ENCODE measurements around the gene MAP1S. TPM values are rescaled to one million over a fixed set of nuclear protein-coding genes. Genes with fewer than 3 reads are reported as not detected.
A peak's percentile ranks its signal among the peaks of the same experiment; 100 is the strongest.

Gene MAP1S
- total and polyA plus RNA-seq, 2 of the 13 experiments (the other 11 are each of a cell fraction or from before 2014, with no cell fraction given): 3.8 to 7.3 TPM

DNA sequence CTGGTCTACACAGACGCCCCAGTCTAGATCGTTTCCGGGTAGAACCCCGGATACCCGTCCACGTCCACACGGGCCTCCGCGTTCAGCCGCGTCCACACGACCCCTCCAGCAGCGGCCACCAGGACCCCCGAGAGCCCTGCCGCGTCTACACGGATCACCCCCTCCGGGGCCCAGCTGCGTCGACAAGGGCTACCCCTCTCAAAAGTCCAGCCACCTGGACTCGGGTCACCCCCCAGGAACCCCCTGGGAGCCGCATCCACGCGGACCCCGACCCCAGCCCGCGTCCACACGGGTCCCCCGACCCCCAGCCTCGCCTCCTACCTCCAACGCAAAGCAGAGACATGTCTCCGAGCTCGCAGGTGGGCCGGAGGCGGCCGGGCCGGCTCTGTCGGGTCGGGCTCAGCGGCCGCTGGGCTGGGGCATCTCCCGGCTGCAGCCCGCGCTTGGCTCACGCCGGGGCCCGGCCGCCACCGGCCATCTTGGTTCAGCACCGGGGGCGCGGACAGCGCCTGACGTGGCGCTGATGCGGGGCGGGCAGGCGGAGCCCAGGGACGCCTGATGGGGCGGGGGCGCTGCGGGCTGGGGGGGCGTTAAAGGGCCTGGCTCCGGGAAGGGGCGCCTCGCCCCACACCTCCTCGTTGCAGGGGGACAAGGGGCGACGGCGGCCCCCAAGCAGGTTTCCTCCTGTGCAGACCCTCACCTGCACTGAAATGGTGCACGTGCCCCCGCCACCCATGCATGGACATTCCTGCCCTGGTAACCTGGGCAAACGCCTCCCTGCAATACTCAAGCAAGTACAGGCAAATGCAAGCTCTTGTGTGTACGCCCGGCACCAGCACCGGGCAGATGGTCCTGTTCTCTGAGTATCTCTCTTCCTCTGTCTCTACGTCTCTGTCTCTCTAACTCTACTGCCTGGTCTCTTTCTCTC lies 31.2 kb upstream of the MAP1S start, which contains the start of gene UNC13A (continued):
- TF ChIP-seq SAP130 (CRISPR knock-in tag; IDR thresholded peaks at IDR 0.05; ENCODE audit: low read depth) (peak; percentile 73), EHMT2 (IDR thresholded peaks at IDR 0.05; ENCODE audit: borderline replicate concordance, low read depth, low read length) (no peak)

DNA sequence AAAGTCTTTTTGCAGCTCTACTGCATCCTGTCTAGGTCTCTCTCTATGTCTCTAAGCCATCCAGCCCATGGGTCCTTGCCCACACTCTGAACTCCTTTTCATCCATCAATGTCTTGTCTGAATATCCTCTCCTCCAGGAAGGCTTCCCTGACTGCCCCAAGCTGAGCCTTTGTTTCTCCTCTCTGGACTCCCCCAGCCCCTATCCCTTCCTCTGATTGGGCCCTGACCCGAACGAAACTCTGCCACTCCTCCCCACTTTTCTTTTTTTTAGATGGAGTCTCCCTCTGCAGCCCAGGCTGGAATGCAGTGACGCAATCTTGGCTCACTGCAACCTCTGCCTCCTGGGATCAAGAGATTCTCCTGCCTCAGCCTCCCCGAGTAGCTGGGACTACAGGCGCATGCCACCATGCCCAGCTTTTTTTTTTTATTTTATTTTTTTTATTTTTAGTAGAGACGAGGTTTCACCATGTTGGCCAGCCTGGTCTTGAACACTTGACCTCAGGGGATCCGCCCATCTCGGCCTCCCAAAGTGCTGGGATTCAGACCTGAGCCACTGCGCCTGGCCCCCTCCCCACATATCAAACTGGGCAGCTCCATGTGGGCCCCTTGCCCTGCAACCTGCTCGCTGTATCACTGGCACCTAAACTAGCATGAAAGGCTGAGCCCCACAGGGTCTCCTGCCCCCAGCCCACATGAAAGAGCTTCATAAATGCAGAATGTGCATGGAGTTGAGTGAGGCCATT lies 30.3 kb upstream of the MAP1S start:
- H3K4me1 ChIP-seq (ENCODE audit: insufficient read depth, low read length): no peaks in the 10 kb centered on the region
- H3K27me3 ChIP-seq (ENCODE audit: control insufficient read depth in 1 of 2, insufficient read depth in 2 of 2, low read length in 2 of 2): peaks cover 0 to 18% of the 10 kb centered on the region in 2 experiments; a peak in 4 of 5 replicates
- TF ChIP-seq ZNF430 (CRISPR knock-in tag; IDR thresholded peaks at IDR 0.05): no peak
- no peak for TF ChIP-seq ZNF331 (CRISPR knock-in tag; IDR thresholded peaks at IDR 0.05)
- TF ChIP-seq ZNF496 (CRISPR knock-in tag; IDR thresholded peaks at IDR 0.05; ENCODE audit: insufficient replicate concordance): no peak
- no peak for TF ChIP-seq SNAI1 (CRISPR knock-in tag; IDR thresholded peaks at IDR 0.05; ENCODE audit: borderline replicate concordance)
- no peak for TF ChIP-seq PCBP1 (IDR thresholded peaks at IDR 0.05; ENCODE audit: borderline replicate concordance, low read depth, low read length)
- TF ChIP-seq ATF7 (IDR thresholded peaks at IDR 0.05): peak; percentile 54; the same call in 1 of the 2 replicates
- TF ChIP-seq ATF7 (CRISPR knock-in tag; IDR thresholded peaks at IDR 0.05): no peak
- TF ChIP-seq CEBPG (CRISPR knock-in tag; IDR thresholded peaks at IDR 0.05): 0 out of 2 replicates have a peak, but pooled peaks have one; percentile 18
- TF ChIP-seq, protein P1, sequence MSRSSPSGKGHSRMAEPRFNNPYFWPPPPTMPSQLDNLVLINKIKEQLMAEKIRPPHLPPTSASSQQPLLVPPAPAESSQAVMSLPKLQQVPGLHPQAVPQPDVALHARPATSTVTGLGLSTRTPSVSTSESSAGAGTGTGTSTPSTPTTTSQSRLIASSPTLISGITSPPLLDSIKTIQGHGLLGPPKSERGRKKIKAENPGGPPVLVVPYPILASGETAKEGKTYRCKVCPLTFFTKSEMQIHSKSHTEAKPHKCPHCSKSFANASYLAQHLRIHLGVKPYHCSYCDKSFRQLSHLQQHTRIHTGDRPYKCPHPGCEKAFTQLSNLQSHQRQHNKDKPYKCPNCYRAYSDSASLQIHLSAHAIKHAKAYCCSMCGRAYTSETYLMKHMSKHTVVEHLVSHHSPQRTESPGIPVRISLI (CRISPR knock-in tag; IDR thresholded peaks at IDR 0.05; ENCODE audit: borderline replicate concordance): no peak
- no peak for TF ChIP-seq TBX2 (CRISPR knock-in tag; IDR thresholded peaks at IDR 0.05; ENCODE audit: borderline replicate concordance)
- TF ChIP-seq ZBTB8A (CRISPR knock-in tag; IDR thresholded peaks at IDR 0.05; ENCODE audit: borderline replicate concordance, low read depth): no peak
- ChIA-PET CTCF (ENCODE audit: low intra/inter-chr PET ratio, low total read pairs) (no interaction called here), POLR2A (no interaction called here)
- intact Hi-C loops (cut with micrococcal nuclease; ENCODE audit: unreplicated experiment) (no loop called here), in situ Hi-C loops (cut with HindIII; ENCODE audit: extremely low pct_ligation_motif_present, low pct_unique_long_range_greater_than_20kb) (no loop called here)
- no peaks in the 10 kb centered on the region for H3K79me2 ChIP-seq (ENCODE audit: insufficient read depth, low read length)
- FAIRE-seq (no peak), ATAC-seq (no peak), DNase-seq (ENCODE audit: low spot score) (no peak)
- no peak overlapping the region for H3K27ac ChIP-seq (ENCODE audit: extremely low read length, insufficient read depth, low read length)
- no peak overlapping the region for H3K4me2 ChIP-seq (ENCODE audit: low read depth, low read length)
- H3K36me3 ChIP-seq (replicated peaks in 1 of 2; ENCODE audit: control insufficient read depth in 1 of 2, insufficient read depth in 2 of 2, low read length in 2 of 2): no peaks in the 10 kb centered on the region
- H3K9ac ChIP-seq (ENCODE audit: insufficient read depth, low read depth, low read length): no peak overlapping the region
- no peaks in the 10 kb centered on the region for H3K9me3 ChIP-seq (ENCODE audit: low read length)
- peaks cover 4% of the 10 kb centered on the region; the same call in 1 of the 2 replicates for H4K20me1 ChIP-seq (ENCODE audit: insufficient read depth, low read length)
- no peak overlapping the region for H3K4me3 ChIP-seq (replicated peaks in 1 of 3; ENCODE audit: insufficient read depth in 1 of 3, low read depth in 2 of 3, low read length in 3 of 3)
- WGBS (ENCODE audit: low lambda C conversion rate): 49% methylated on average over 10 of the region's 10 CpGs
- no TSS peak for BruUV-seq (replicated peaks)
- no peak overlapping the region for H2AFZ ChIP-seq (ENCODE audit: low read length)
